Central memory CD4-positive, alpha-beta T cell (primary cell): ENCODE results near the gene GRAMD1B.
"Not testable (repeated sequence)": the region's sequence is repeated elsewhere in the genome, so short reads cannot be mapped to it uniquely, and the experiment has no call there.

ENCODE experiments used
- DNase-seq: peaks from one replicate; pipeline ENCODE4 v3.0.0; 2022

GRAMD1B gene

DNA sequence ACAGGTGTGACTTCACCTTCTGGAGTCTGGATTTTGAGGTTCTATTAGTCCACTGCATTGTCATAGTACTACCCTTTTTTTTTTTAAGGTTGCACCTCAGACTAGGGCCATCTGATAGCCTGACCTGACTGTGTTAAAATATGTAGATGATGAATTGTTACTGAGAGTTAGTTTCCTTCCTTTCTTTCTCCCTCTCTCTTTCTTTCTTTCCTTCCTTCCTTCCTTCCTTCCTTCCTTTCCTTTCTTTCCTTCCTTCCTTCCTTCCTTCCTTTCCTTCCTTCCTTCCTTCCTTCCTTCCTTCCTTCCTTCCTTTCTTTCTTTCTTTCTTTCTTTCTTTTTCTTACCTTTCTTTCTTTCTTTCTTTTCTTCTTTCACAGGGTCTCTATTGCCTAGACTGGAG, 83.2 kb downstream of the GRAMD1B start:
- not testable (repeated sequence) for DNase-seq

DNA sequence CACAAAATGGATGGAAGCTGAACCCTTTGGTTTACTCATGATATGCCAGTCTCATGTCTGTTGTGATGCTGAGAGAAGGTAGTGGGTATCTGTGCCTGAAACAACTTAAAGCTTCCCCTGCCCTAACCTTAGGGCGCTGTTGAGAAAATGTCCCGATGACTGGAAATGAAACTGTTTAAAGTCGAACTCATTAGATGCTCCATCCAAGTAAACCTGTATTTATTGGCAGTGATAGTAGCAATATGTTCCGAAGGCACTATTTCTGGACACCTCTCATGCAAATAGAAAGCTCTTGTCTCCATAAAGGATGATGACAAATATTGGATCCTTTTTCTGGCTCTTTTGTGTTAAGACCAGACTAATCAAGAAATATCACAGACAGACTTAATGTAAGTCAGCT, 86.2 kb downstream of the GRAMD1B start:
- no peak for DNase-seq

DNA sequence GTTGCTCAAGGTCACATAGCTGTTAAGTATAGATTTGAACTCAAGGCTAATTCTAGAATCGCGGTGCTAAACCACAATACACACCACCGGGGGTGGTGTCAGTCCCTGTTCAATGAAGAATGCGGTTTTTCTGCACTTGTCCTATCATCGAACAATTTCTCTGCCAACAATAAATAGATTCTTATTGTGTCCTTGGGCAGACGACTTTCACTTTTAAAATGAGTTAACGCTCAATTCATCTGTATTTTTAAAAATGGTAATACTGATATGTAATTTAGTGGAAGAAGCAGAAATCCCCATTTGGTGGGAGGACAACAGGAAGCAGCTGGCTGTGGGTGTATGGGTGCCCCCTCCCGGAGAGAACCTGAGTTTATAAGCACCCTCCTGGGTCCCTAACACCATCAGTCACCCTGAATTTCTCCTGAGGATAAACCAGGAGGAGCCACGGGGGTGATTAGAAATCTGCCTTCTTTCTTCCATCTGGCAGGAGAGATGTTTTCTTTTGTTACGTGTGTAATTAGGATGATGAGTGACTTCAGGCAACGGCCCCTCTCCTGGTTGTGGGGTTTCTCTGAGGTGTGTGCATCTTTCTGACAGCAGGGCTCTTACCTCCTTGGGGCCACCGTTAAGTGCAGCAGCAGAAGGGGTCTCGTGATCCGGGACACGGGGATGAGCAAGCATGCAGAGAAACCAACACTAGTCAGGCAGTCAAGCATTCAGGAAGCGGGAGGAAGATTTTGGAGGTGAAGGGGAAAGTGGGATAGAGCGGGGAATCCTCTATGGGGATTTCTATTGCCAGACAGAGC, 87.7 kb downstream of the GRAMD1B start:
- DNase-seq: no peak

DNA sequence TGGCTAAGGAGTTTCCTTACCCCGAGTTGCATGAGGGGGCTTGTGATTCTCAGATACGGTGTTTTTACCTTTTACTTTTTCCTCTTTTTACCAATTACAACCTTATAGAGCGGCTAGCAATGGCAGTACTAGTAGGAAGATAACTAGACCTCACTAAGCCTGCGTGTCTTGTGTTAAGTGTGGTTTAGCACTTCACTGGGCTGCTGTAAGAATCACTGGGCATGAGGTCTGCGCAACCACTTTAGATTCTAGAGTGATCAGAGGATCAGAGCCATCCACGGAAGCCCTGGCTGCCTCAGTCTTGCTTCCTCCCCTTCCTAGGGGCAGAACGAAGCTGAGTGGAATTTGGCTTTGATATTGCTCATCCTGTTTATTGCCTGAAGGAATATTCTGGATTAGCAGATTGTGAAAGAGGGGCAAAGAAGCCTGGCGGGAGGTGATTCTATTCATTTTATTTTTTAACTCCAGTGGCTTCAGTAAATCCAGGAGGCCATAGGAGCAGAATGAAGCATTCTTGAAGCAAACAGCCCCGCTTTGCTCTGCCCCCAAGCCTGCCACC, 88.5 kb downstream of the GRAMD1B start:
- DNase-seq: no peak

- no peak for DNase-seq
These were observed 89.2 kb downstream of the GRAMD1B start for GRCh38 chr11:123519055-123519796.

GRCh38 chr11:123519797-123520193, 89.7 kb downstream of the GRAMD1B start:
- DNase-seq: no peak

GRCh38 chr11:123520476-123520875, 90.4 kb downstream of the GRAMD1B start:
- not testable (repeated sequence) for DNase-seq

- no peak for DNase-seq
These were observed 90.9 kb downstream of the GRAMD1B start for GRCh38 chr11:123521001-123521400.

GRCh38 chr11:123521930-123522329, 91.9 kb downstream of the GRAMD1B start:
- DNase-seq: no peak

- DNase-seq: no peak
These were observed 93.5 kb downstream of the GRAMD1B start for GRCh38 chr11:123523539-123523938.

DNA sequence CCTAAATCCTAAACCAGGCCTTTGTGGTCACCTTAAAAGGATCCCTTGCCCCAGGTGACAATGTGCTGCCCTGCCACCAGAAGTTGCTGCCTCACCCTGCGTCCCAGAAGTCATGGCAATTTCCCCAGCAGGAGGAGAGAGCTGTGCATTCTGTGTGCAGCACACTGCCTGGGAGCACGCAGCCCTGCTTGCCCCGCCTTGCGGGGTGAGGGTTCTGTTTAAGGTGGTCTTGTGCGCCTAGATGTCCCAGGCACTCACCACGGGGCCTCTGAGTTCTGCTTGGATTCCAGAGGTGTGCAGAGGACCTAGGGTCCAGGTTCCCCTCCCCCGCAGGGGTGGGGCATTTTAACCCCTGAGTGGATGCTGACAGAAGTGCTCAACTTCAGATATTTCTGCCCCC, 95.0 kb downstream of the GRAMD1B start:
- DNase-seq: no peak

GRCh38 chr11:123525511-123525918, 95.4 kb downstream of the GRAMD1B start:
- DNase-seq: no peak

- DNase-seq: no peak
These were observed 96.1 kb downstream of the GRAMD1B start for GRCh38 chr11:123526027-123526805.

- DNase-seq: no peak
These were observed 96.8 kb downstream of the GRAMD1B start for GRCh38 chr11:123526918-123527317.

DNA sequence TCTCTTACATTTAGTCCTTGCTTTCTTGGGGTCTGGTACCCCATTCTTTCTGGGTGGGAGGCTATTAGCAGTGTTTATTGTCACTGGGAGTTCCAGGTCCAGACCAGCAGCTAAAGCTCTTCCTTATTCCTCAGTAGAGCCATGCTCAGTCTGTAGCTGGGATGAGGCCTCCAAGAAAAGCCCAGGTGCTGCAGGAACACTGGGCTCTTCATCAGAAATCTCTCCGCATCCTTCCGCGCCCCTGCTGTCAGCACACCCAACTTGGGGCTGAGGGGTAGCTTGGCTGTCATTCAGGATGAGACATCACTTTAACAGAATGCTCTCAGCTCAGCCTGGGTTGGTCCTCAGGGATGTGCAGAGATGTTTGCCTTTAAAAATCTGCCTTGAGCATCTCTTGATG, 97.5 kb downstream of the GRAMD1B start:
- no peak for DNase-seq

- DNase-seq: no peak
These were observed 97.9 kb downstream of the GRAMD1B start for GRCh38 chr11:123527947-123528346.

GRCh38 chr11:123531325-123531724, 101.3 kb downstream of the GRAMD1B start:
- no peak for DNase-seq

DNA sequence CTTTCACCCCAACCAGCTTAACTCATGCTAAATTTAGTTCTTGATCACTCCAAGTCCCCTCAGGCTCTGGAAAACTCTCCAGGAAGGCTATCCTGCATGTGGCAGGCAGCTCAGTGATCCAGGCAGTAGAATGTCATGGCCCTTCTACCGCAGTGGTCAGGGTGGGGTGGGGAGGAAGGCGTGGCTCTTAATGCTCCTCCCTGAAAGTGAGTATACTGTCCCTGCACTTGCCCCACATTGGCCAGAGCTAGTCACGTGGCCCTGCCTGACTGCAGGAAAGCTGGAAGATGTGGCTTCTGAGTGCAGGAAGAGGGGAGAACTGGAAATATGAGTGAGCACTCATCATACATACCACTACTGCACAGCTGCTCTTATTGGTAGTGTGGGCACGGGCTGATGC, 102.1 kb downstream of the GRAMD1B start:
- DNase-seq: no peak

GRCh38 chr11:123535401-123535800, 105.3 kb downstream of the GRAMD1B start:
- DNase-seq: no peak

GRCh38 chr11:123536690-123537437, 106.8 kb downstream of the GRAMD1B start:
- DNase-seq: no peak

DNA sequence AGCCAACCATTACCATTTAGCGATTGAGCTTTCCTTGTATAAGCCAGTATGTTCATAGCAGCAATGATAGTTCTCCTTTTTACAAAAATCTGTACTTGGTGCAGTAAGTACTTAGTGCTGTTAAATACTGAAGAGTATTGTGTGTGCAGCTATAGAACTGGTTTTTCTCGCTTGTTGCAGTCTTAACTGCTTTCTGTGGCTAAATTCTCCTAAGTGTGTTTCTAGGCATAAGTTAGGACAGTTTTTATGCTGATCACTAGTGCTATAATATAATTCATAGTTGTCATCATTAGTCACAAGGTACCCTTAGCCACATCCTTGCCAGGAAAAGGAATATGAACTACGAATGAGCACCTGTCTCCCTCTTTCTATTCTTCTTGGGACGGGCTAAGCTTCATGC, 107.7 kb downstream of the GRAMD1B start:
- no peak for DNase-seq

DNA sequence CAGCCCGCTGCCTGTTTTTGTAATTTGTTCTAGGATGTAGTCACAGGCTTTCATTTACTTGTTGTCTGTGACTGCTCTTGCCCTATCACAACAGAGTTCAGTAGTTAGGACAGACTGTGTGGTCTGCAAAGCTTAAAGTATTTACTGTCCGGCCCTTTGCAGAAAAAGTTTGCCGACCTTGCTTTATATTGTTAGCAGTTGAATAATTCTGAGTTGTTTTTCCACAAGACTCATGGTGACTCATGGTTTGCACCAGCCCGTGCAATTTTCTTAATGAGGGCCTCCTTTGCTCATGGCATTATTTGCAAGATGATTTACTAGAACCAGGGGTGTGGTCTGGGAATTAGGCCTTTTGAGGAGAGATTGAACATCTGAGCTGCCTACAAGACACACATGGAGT, 113.7 kb downstream of the GRAMD1B start:
- no peak for DNase-seq
